Measurements from ENCODE around the gene CYP1A1.

DNA sequence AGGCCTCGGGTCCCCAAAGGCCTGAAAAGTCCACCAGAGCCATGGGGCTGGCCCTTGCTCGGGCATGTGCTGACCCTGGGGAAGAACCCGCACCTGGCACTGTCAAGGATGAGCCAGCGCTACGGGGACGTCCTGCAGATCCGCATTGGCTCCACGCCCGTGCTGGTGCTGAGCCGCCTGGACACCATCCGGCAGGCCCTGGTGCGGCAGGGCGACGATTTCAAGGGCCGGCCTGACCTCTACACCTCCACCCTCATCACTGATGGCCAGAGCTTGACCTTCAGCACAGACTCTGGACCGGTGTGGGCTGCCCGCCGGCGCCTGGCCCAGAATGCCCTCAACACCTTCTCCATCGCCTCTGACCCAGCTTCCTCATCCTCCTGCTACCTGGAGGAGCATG, 24.5 kb upstream of the CYP1A1 start:
- TF ChIP-seq, protein P1, sequence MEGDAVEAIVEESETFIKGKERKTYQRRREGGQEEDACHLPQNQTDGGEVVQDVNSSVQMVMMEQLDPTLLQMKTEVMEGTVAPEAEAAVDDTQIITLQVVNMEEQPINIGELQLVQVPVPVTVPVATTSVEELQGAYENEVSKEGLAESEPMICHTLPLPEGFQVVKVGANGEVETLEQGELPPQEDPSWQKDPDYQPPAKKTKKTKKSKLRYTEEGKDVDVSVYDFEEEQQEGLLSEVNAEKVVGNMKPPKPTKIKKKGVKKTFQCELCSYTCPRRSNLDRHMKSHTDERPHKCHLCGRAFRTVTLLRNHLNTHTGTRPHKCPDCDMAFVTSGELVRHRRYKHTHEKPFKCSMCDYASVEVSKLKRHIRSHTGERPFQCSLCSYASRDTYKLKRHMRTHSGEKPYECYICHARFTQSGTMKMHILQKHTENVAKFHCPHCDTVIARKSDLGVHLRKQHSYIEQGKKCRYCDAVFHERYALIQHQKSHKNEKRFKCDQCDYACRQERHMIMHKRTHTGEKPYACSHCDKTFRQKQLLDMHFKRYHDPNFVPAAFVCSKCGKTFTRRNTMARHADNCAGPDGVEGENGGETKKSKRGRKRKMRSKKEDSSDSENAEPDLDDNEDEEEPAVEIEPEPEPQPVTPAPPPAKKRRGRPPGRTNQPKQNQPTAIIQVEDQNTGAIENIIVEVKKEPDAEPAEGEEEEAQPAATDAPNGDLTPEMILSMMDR (IDR thresholded peaks at IDR 0.05; ENCODE audit: insufficient read depth, low read depth, low read length): no peak
- TF ChIP-seq EZH2 (IDR thresholded peaks at IDR 0.05; ENCODE audit: insufficient read depth, low read length): no peak
